GM23338 (cell line): ENCODE results near the gene DSCAML1. TPM values are rescaled to one million over a fixed set of nuclear protein-coding genes. Genes with fewer than 3 reads are reported as not detected.

Source experiments
- ATAC-seq: fragments of 200-7000 bp; cut with Tn5 transposase; 3 replicates; pipeline ENCODE4 v1.9.1; 2020
- DNase-seq: peaks from one replicate; pipeline ENCODE4 v3.0.0-alpha.2; 2015; ENCODE audit warnings: low spot score
- H2AFZ ChIP-seq: fragments of 200-600 bp; sonication (generic); 2 replicates; pipeline ENCODE4 v1.8.0; 2016; ENCODE audit warnings: antibody characterized with exemption, mild to moderate bottlenecking, moderate library complexity
- H3F3A ChIP-seq: fragments of 200-600 bp; sonication (generic); replicated peaks from 2 replicates; pipeline ENCODE4 v1.8.0; 2017; ENCODE audit warnings: antibody characterized with exemption, mixed run types, low read depth
- H3K27ac ChIP-seq: fragments of 200-600 bp; sonication (generic); 2 replicates; pipeline ENCODE4 v1.6.1; 2016; ENCODE audit warnings: low read depth
- H3K27me3 ChIP-seq: fragments of 200-600 bp; sonication (generic); 2 replicates; pipeline ENCODE4 v1.8.0; 2016; ENCODE audit warnings: mild to moderate bottlenecking, mixed run types, moderate library complexity; ENCODE audit not compliant: insufficient read depth
- H3K36me3 ChIP-seq: fragments of 200-600 bp; sonication (generic); 2 replicates; pipeline ENCODE4 v1.8.0; 2016; ENCODE audit warnings: mild to moderate bottlenecking; ENCODE audit not compliant: insufficient read depth
- H3K4me1 ChIP-seq: fragments of 200-600 bp; sonication (generic); 2 replicates; pipeline ENCODE4 v1.8.0; 2016; ENCODE audit warnings: mild to moderate bottlenecking, moderate library complexity; ENCODE audit not compliant: insufficient read depth
- H3K4me2 ChIP-seq: fragments of 200-600 bp; sonication (generic); 2 replicates; pipeline ENCODE4 v1.7.1; 2017; ENCODE audit warnings: mixed run types
- H3K4me3 ChIP-seq: fragments of 200-600 bp; sonication (generic); 2 replicates; pipeline ENCODE4 v1.6.1; 2016; ENCODE audit warnings: mixed run types
- H3K79me2 ChIP-seq: fragments of 200-600 bp; sonication (generic); replicated peaks from 2 replicates; pipeline ENCODE4 v1.8.0; 2017; ENCODE audit warnings: mild to moderate bottlenecking; ENCODE audit not compliant: insufficient read depth
- H3K9me2 ChIP-seq: fragments of 200-600 bp; sonication (generic); 2 replicates; pipeline ENCODE4 v1.8.0; 2017; ENCODE audit not compliant: insufficient read depth
- H4K20me1 ChIP-seq: fragments of 200-600 bp; sonication (generic); replicated peaks from 2 replicates; pipeline ENCODE4 v1.8.0; 2017; ENCODE audit warnings: mild to moderate bottlenecking; ENCODE audit not compliant: insufficient read depth
- H3K27ac Mint-ChIP-seq: 2 replicates; pipeline ENCODE4 v1.8.0; 2020; ENCODE audit warnings: inconsistent platforms, mild to moderate bottlenecking, moderate library complexity, mixed read lengths
- H3K27me3 Mint-ChIP-seq: 3 replicates; pipeline ENCODE4 v1.8.0; 2022; ENCODE audit warnings: low read depth, mild to moderate bottlenecking, moderate library complexity, mixed read lengths, inconsistent platforms; ENCODE audit not compliant: insufficient read depth, poor library complexity
- H3K36me3 Mint-ChIP-seq: 3 replicates; pipeline ENCODE4 v1.8.0; 2021; ENCODE audit warnings: low read depth, mild to moderate bottlenecking, inconsistent platforms, moderate library complexity, mixed read lengths
- H3K4me1 Mint-ChIP-seq: 3 replicates; pipeline ENCODE4 v1.8.0; 2020; ENCODE audit warnings: mild to moderate bottlenecking, inconsistent platforms, mixed read lengths
- H3K4me3 Mint-ChIP-seq: 3 replicates; pipeline ENCODE4 v1.8.0; 2021; ENCODE audit warnings: moderate library complexity, mild to moderate bottlenecking, inconsistent platforms, mixed read lengths
- H3K9me3 Mint-ChIP-seq: 3 replicates; pipeline ENCODE4 v1.8.0; 2020; ENCODE audit warnings: moderate library complexity, mild to moderate bottlenecking, inconsistent platforms, mixed read lengths
- CREB1 ChIP-seq: fragments of 250-450 bp; sonication (Bioruptor Pico); IDR thresholded peaks from 2 replicates; pipeline ENCODE4 v1.5.0; 2020; ENCODE audit warnings: low read depth, mild to moderate bottlenecking, moderate library complexity
- CTCF ChIP-seq, 2 experiments: fragments of 200-600 bp in 1 of 2; sonication (generic) in 1 of 2; conservative IDR thresholded peaks; 2 replicates each; pipeline versions ENCODE4 v1.5.1 to v1.6.1; 2016 to 2017; ENCODE audit warnings: antibody characterized with exemption in 2 of 2, low read depth in 2 of 2, mild to moderate bottlenecking in 2 of 2, moderate library complexity in 1 of 2
- ETS1 ChIP-seq: IDR thresholded peaks from 2 replicates; pipeline ENCODE4 v1.6.1; 2016; ENCODE audit warnings: antibody characterized with exemption
- EZH2 ChIP-seq: fragments of 200-600 bp; sonication (generic); IDR thresholded peaks from one replicate; pipeline ENCODE4 v1.8.0; 2017; ENCODE audit warnings: antibody characterized with exemption, mild to moderate bottlenecking, low read depth; ENCODE audit not compliant: unreplicated experiment
- EZH2phosphoT487 ChIP-seq: fragments of 200-600 bp; sonication (generic); IDR thresholded peaks from one replicate; pipeline ENCODE4 v1.8.1; 2018; ENCODE audit warnings: antibody characterized with exemption; ENCODE audit not compliant: unreplicated experiment
- JUNB ChIP-seq: IDR thresholded peaks from one replicate; pipeline ENCODE4 v1.6.1; 2016; ENCODE audit warnings: antibody characterized with exemption; ENCODE audit not compliant: unreplicated experiment
- NANOG ChIP-seq: IDR thresholded peaks from 2 replicates; pipeline ENCODE4 v1.6.1; 2016; ENCODE audit warnings: antibody characterized with exemption, borderline replicate concordance
- POLR2AphosphoS5 ChIP-seq: IDR thresholded peaks from 2 replicates; pipeline ENCODE4 v1.6.1; 2016; ENCODE audit warnings: antibody characterized with exemption, low read depth
- REST ChIP-seq: IDR thresholded peaks from one replicate; pipeline ENCODE4 v1.6.1; 2018; ENCODE audit warnings: antibody characterized with exemption; ENCODE audit not compliant: unreplicated experiment
- STAT1 ChIP-seq: IDR thresholded peaks from one replicate; pipeline ENCODE4 v1.6.1; 2016; ENCODE audit warnings: antibody characterized with exemption; ENCODE audit not compliant: unreplicated experiment
- ZNF114 ChIP-seq: fragments of 250-450 bp; sonication (Bioruptor Pico); IDR thresholded peaks from 2 replicates; pipeline ENCODE4 v1.5.0; 2020; ENCODE audit warnings: mild to moderate bottlenecking, moderate library complexity
- ZNF331 ChIP-seq: fragments of 250-450 bp; sonication (Bioruptor Pico); IDR thresholded peaks from 2 replicates; pipeline ENCODE4 v1.5.0; 2020; ENCODE audit warnings: low read depth, mild to moderate bottlenecking, moderate library complexity
- ZNF462 ChIP-seq: fragments of 250-450 bp; sonication (Bioruptor Pico); IDR thresholded peaks from 2 replicates; pipeline ENCODE4 v1.5.0; 2020; ENCODE audit warnings: mild to moderate bottlenecking, moderate library complexity
- polyA plus RNA-seq: library from polyadenylated mRNA; unstranded; fragments of >200 nt; fragmentation: Nextera tagmentation; extraction: Ambion mirVana; gene quantifications from 2 replicates; pipeline ENCODE4 v1.2.1, GENCODE V29; 2016
- total RNA-seq: library from RNA; depleted of rRNA; stranded (reverse); fragments of >200 nt; shearing (Covaris generic); gene quantifications from 2 replicates; pipeline ENCODE4 v1.2.3, GENCODE V29; 2014

The DSCAML1 gene
- total and polyA plus RNA-seq, 2 experiments from 2014 or later: 0.17 TPM; not detected in 1

GRCh38 chr11:117640041-117640440 lies 157.0 kb downstream of the DSCAML1 start:
- H4K20me1 ChIP-seq: no peaks in the 10 kb centered on the region
- H3K36me3 ChIP-seq: no peaks in the 10 kb centered on the region
- H2AFZ ChIP-seq: no peak overlapping the region
- no peaks in the 10 kb centered on the region for H3K9me2 ChIP-seq
- no peak overlapping the region for H3K4me2 ChIP-seq
- H3F3A ChIP-seq: no peaks in the 10 kb centered on the region
- no peaks in the 10 kb centered on the region for H3K79me2 ChIP-seq
- H3K27me3 ChIP-seq: no peaks in the 10 kb centered on the region
- no peaks in the 10 kb centered on the region for H3K27me3 Mint-ChIP-seq
- peaks cover 24% of the 10 kb centered on the region; the same call in 2 of the 3 replicates for H3K4me1 Mint-ChIP-seq
- no peak for TF ChIP-seq EZH2phosphoT487
- no peak for TF ChIP-seq STAT1
- no peak for TF ChIP-seq CREB1 (CRISPR knock-in tag)
- TF ChIP-seq CTCF (conservative IDR thresholded peaks at IDR 0.05; ENCODE audit: low read depth in 2 of 2): no peak
- no peak for TF ChIP-seq ZNF462 (CRISPR knock-in tag)
- TF ChIP-seq EZH2: no peak
- no peak for TF ChIP-seq REST
- TF ChIP-seq ZNF331 (CRISPR knock-in tag): no peak
- no peak for TF ChIP-seq ZNF114 (CRISPR knock-in tag)
- TF ChIP-seq NANOG: no peak
- TF ChIP-seq JUNB: no peak
- TF ChIP-seq ETS1: no peak
- TF ChIP-seq POLR2AphosphoS5: no peak
- no peaks in the 10 kb centered on the region for H3K9me3 Mint-ChIP-seq
- H3K4me3 Mint-ChIP-seq: no peak overlapping the region
- H3K4me1 ChIP-seq: no peaks in the 10 kb centered on the region
- no peak for DNase-seq
- H3K36me3 Mint-ChIP-seq: no peaks in the 10 kb centered on the region
- no peak overlapping the region for H3K27ac ChIP-seq
- no peak overlapping the region for H3K27ac Mint-ChIP-seq
- no peak overlapping the region for H3K4me3 ChIP-seq
- no peak for ATAC-seq
